ENCODE measurements around the gene SNX20.

DNA sequence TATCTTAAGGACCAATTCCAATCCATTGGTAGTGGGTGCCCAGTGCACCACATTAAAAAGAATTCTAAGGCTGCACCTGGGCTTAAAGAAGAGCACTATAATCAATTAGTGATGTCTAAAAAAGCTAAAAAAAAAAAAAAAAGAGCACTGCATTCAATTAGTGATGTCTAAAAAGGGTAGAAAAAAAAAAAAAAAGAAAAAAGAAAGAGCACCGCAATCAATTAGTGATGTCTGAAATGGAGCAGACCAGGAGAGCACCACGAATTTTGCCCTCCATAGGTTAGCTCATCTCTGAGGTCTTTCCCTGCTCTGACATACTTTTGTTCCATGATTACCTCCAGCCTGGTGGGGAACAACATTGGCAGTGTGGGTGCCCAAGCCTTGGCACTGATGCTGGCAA lies 41.8 kb upstream of the SNX20 start:
- TF ChIP-seq, protein P1, sequence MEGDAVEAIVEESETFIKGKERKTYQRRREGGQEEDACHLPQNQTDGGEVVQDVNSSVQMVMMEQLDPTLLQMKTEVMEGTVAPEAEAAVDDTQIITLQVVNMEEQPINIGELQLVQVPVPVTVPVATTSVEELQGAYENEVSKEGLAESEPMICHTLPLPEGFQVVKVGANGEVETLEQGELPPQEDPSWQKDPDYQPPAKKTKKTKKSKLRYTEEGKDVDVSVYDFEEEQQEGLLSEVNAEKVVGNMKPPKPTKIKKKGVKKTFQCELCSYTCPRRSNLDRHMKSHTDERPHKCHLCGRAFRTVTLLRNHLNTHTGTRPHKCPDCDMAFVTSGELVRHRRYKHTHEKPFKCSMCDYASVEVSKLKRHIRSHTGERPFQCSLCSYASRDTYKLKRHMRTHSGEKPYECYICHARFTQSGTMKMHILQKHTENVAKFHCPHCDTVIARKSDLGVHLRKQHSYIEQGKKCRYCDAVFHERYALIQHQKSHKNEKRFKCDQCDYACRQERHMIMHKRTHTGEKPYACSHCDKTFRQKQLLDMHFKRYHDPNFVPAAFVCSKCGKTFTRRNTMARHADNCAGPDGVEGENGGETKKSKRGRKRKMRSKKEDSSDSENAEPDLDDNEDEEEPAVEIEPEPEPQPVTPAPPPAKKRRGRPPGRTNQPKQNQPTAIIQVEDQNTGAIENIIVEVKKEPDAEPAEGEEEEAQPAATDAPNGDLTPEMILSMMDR (IDR thresholded peaks at IDR 0.05): no peak
- TF ChIP-seq POLR2A (IDR thresholded peaks at IDR 0.05): no peak
- no peak for TF ChIP-seq EP300 (IDR thresholded peaks at IDR 0.05)
- TF ChIP-seq POLR2AphosphoS5 (IDR thresholded peaks at IDR 0.05): no peak

Data from gastroesophageal sphincter (tissue), 3 donors.